Measurements from ENCODE around the gene LY6G6F.

The LY6G6F gene

GRCh38 chr6:31706599-31706998 is at the start of gene LY6G6F:
LY6G6F (plus strand) TSS chr6:31706866; CDS start chr6:31706907, 41 bp downstream.
- Histone ChIP-seq H3K36me3 (peaks cover 0 to 3% (median 0%) of the 10 kb centered on the region in 11 experiments; a peak in 4 of 22 replicates), H3K4me1 (peaks cover 38 to 66% (median 55%) of the 10 kb centered on the region in 10 experiments), H3K27ac (0 out of 22 replicates have a peak within 1 kb of the TSS, but pooled peaks of 2 of the 11 experiments have one; percentile 5 to 9), H3K27me3 (no peaks in the 10 kb centered on the region), H4K20me1 (peaks cover 0 to 7% (median 5%) of the 10 kb centered on the region in 11 experiments; a peak in 13 of 22 replicates), H3K4me3 (no peak within 1 kb of the TSS), H3K9me3 (replicated peaks in 1 of 11) (no peaks in the 10 kb centered on the region), H3K4me2 (peak within 1 kb of the TSS; percentile 19 to 54 (median 35); a peak in 19 of 22 replicates), H3K9ac (no peak within 1 kb of the TSS)
- no peak for TF ChIP-seq Cebpa-rat (IDR thresholded peaks at IDR 0.05)

GRCh38 chr6:31657406-31658157 is 49.1 kb upstream of the LY6G6F start:
- Histone ChIP-seq H3K36me3 (peaks cover 18 to 53% (median 32%) of the 10 kb centered on the region in 11 experiments; a peak in 20 of 22 replicates), H3K9ac (peak overlapping the region in 7 of 11 experiments; percentile 85 to 95 (median 91); a peak in 11 of 22 replicates), H3K9me3 (replicated peaks in 1 of 11) (no peaks in the 10 kb centered on the region), H3K4me3 (peak overlapping the region in 5 of 10 experiments; percentile 75 to 91 (median 81); a peak in 3 of 20 replicates), H3K27ac (peak overlapping the region in 2 of 11 experiments; percentile 1 to 32; a peak in 2 of 22 replicates), H3K27me3 (no peaks in the 10 kb centered on the region), H4K20me1 (peaks cover 5 to 35% (median 20%) of the 10 kb centered on the region in 11 experiments; a peak in 14 of 22 replicates), H3K4me2 (peak overlapping the region; percentile 96 to 100 (median 99)), H3K4me1 (peaks cover 60 to 81% (median 68%) of the 10 kb centered on the region in 10 experiments)
- TF ChIP-seq Cebpa-rat (IDR thresholded peaks at IDR 0.05), result no peak

- peaks cover 5 to 35% (median 20%) of the 10 kb centered on the region in 11 experiments; a peak in 14 of 22 replicates for H4K20me1 ChIP-seq
- H3K9ac ChIP-seq, result peak overlapping the region in 10 of 11 experiments; percentile 85 to 95 (median 91); a peak in 18 of 22 replicates
- H3K27me3 ChIP-seq, result no peaks in the 10 kb centered on the region
- H3K36me3 ChIP-seq, result peaks cover 18 to 59% (median 32%) of the 10 kb centered on the region in 11 experiments; a peak in 20 of 22 replicates
- no peak for TF ChIP-seq Cebpa-rat (IDR thresholded peaks at IDR 0.05)
- peak overlapping the region; percentile 96 to 100 (median 99) for H3K4me2 ChIP-seq
- no peaks in the 10 kb centered on the region for H3K9me3 ChIP-seq (replicated peaks in 1 of 11)
- peak overlapping the region in 8 of 10 experiments; percentile 75 to 91 (median 80); a peak in 13 of 20 replicates for H3K4me3 ChIP-seq
- peak overlapping the region in 3 of 11 experiments; percentile 19 to 87 (median 32); a peak in 4 of 22 replicates for H3K27ac ChIP-seq
- H3K4me1 ChIP-seq, result peaks cover 64 to 85% (median 72%) of the 10 kb centered on the region in 10 experiments
Measured at GRCh38 chr6:31658158-31658688, 48.4 kb upstream of the LY6G6F start.

GRCh38 chr6:31658983-31659648 is 47.5 kb upstream of the LY6G6F start:
- Histone ChIP-seq H3K4me3 (peak overlapping the region; percentile 72 to 91 (median 80)), H3K36me3 (peaks cover 18 to 66% (median 34%) of the 10 kb centered on the region in 11 experiments; a peak in 20 of 22 replicates), H3K4me1 (peaks cover 67 to 86% (median 73%) of the 10 kb centered on the region in 10 experiments), H3K4me2 (peak overlapping the region; percentile 96 to 100 (median 99)), H3K27me3 (no peaks in the 10 kb centered on the region), H4K20me1 (peaks cover 5 to 35% (median 20%) of the 10 kb centered on the region in 11 experiments; a peak in 14 of 22 replicates), H3K27ac (peak overlapping the region in 10 of 11 experiments; percentile 75 to 94 (median 87); a peak in 17 of 22 replicates), H3K9me3 (replicated peaks in 1 of 11) (no peaks in the 10 kb centered on the region), H3K9ac (peak overlapping the region; percentile 84 to 95 (median 91))
- no peak for TF ChIP-seq Cebpa-rat (IDR thresholded peaks at IDR 0.05)

GRCh38 chr6:31659649-31660380 is 46.9 kb upstream of the LY6G6F start:
- no peaks in the 10 kb centered on the region for H3K27me3 ChIP-seq
- H3K4me2 ChIP-seq, result peak overlapping the region; percentile 96 to 100 (median 99)
- TF ChIP-seq Cebpa-rat (IDR thresholded peaks at IDR 0.05), result no peak
- peak overlapping the region; percentile 84 to 95 (median 91) for H3K9ac ChIP-seq
- no peaks in the 10 kb centered on the region for H3K9me3 ChIP-seq (replicated peaks in 1 of 11)
- H4K20me1 ChIP-seq, result peaks cover 5 to 35% (median 20%) of the 10 kb centered on the region in 11 experiments; a peak in 14 of 22 replicates
- peak overlapping the region; percentile 72 to 91 (median 80) for H3K4me3 ChIP-seq
- H3K36me3 ChIP-seq, result peaks cover 18 to 62% (median 34%) of the 10 kb centered on the region in 11 experiments; a peak in 20 of 22 replicates
- peak overlapping the region; percentile 75 to 94 (median 87) for H3K27ac ChIP-seq
- H3K4me1 ChIP-seq, result peaks cover 65 to 80% (median 73%) of the 10 kb centered on the region in 10 experiments

- peak within 1 kb of the TSS; percentile 96 to 100 (median 99) for H3K4me2 ChIP-seq
- peaks cover 64 to 75% (median 70%) of the 10 kb centered on the region in 10 experiments for H3K4me1 ChIP-seq
- peaks cover 18 to 56% (median 34%) of the 10 kb centered on the region in 11 experiments; a peak in 20 of 22 replicates for H3K36me3 ChIP-seq
- peak within 1 kb of the TSS; percentile 75 to 94 (median 87) for H3K27ac ChIP-seq
- peak within 1 kb of the TSS; percentile 72 to 91 (median 80) for H3K4me3 ChIP-seq
- H3K27me3 ChIP-seq, result no peaks in the 10 kb centered on the region
- peak in 1 of 11 experiments; percentile 60; a peak in 2 of 22 replicates for TF ChIP-seq Cebpa-rat (IDR thresholded peaks at IDR 0.05)
- peaks cover 5 to 35% (median 20%) of the 10 kb centered on the region in 11 experiments; a peak in 14 of 22 replicates for H4K20me1 ChIP-seq
- peak within 1 kb of the TSS; percentile 84 to 95 (median 91) for H3K9ac ChIP-seq
- no peaks in the 10 kb centered on the region for H3K9me3 ChIP-seq (replicated peaks in 1 of 11)
Measured at GRCh38 chr6:31660381-31661261, 46.0 kb upstream of the LY6G6F start, which contains the start of gene C6orf47. C6orf47 (minus strand) TSS chr6:31660778; CDS start chr6:31659947, 831 bp downstream.

All from BLaER1 treated with 17β-estradiol and CSF1 and Interleukin-3, amounts not matched to agents 10 nM and 100 nM (cell line).